Measurements from ENCODE around the gene CTSL.

CTSL gene

GRCh38 chr9:87731321-87731720 is 5.4 kb downstream of the CTSL start:
- Histone ChIP-seq H3K9me3 (ENCODE audit: low read length) (no peaks in the 10 kb centered on the region), H3F3A (ENCODE audit: insufficient read depth, low read length) (no peaks in the 10 kb centered on the region), H3K9ac (ENCODE audit: low read length) (no peak overlapping the region), H3K79me2 (ENCODE audit: insufficient read depth, low read length) (no peaks in the 10 kb centered on the region), H3K36me3 (ENCODE audit: insufficient read depth, low read length) (no peaks in the 10 kb centered on the region), H4K20me1 (ENCODE audit: insufficient read depth, low read length) (no peaks in the 10 kb centered on the region), H3K4me1 (ENCODE audit: insufficient read depth, low read length, severe bottlenecking) (no peaks in the 10 kb centered on the region), H3K27me3 (ENCODE audit: insufficient read depth, low read length) (no peaks in the 10 kb centered on the region), H3K4me3 (ENCODE audit: low read depth, low read length, poor library complexity, severe bottlenecking) (no peak overlapping the region), H2AFZ (ENCODE audit: low read length) (no peak overlapping the region), H3K27ac (ENCODE audit: low read depth, low read length, poor library complexity, severe bottlenecking) (no peak overlapping the region), H3K4me2 (ENCODE audit: low read length) (no peak overlapping the region), H3K9me2 (ENCODE audit: low read depth, low read length) (no peaks in the 10 kb centered on the region)
- TF ChIP-seq CTCF (IDR thresholded peaks at IDR 0.05; ENCODE audit: low read length) (no peak), EZH2 (IDR thresholded peaks at IDR 0.05; ENCODE audit: borderline replicate concordance, low read length) (no peak)

- Histone ChIP-seq H4K20me1 (ENCODE audit: insufficient read depth, low read length) (no peaks in the 10 kb centered on the region), H2AFZ (ENCODE audit: low read length) (no peak overlapping the region), H3K4me2 (ENCODE audit: low read length) (no peak overlapping the region), H3K4me3 (ENCODE audit: low read depth, low read length, poor library complexity, severe bottlenecking) (no peak overlapping the region), H3K79me2 (ENCODE audit: insufficient read depth, low read length) (no peaks in the 10 kb centered on the region), H3K4me1 (ENCODE audit: insufficient read depth, low read length, severe bottlenecking) (no peaks in the 10 kb centered on the region), H3K9me3 (ENCODE audit: low read length) (no peaks in the 10 kb centered on the region), H3K36me3 (ENCODE audit: insufficient read depth, low read length) (no peaks in the 10 kb centered on the region), H3K27me3 (ENCODE audit: insufficient read depth, low read length) (no peaks in the 10 kb centered on the region), H3K9ac (ENCODE audit: low read length) (no peak overlapping the region), H3F3A (ENCODE audit: insufficient read depth, low read length) (no peaks in the 10 kb centered on the region), H3K9me2 (ENCODE audit: low read depth, low read length) (no peaks in the 10 kb centered on the region), H3K27ac (ENCODE audit: low read depth, low read length, poor library complexity, severe bottlenecking) (no peak overlapping the region)
- TF ChIP-seq EZH2 (IDR thresholded peaks at IDR 0.05; ENCODE audit: borderline replicate concordance, low read length) (no peak), CTCF (IDR thresholded peaks at IDR 0.05; ENCODE audit: low read length) (no peak)
Observed at GRCh38 chr9:87732344-87732743, 6.4 kb downstream of the CTSL start.

- Histone ChIP-seq H3K9me2 (ENCODE audit: low read depth, low read length) (no peaks in the 10 kb centered on the region), H3K36me3 (ENCODE audit: insufficient read depth, low read length) (no peaks in the 10 kb centered on the region), H3K4me1 (ENCODE audit: insufficient read depth, low read length, severe bottlenecking) (no peaks in the 10 kb centered on the region), H2AFZ (ENCODE audit: low read length) (no peak overlapping the region), H3F3A (ENCODE audit: insufficient read depth, low read length) (no peaks in the 10 kb centered on the region), H3K4me3 (ENCODE audit: low read depth, low read length, poor library complexity, severe bottlenecking) (no peak overlapping the region), H3K27me3 (ENCODE audit: insufficient read depth, low read length) (no peaks in the 10 kb centered on the region), H3K4me2 (ENCODE audit: low read length) (no peak overlapping the region), H4K20me1 (ENCODE audit: insufficient read depth, low read length) (no peaks in the 10 kb centered on the region), H3K9ac (ENCODE audit: low read length) (no peak overlapping the region), H3K27ac (ENCODE audit: low read depth, low read length, poor library complexity, severe bottlenecking) (no peak overlapping the region), H3K9me3 (ENCODE audit: low read length) (no peaks in the 10 kb centered on the region), H3K79me2 (ENCODE audit: insufficient read depth, low read length) (no peaks in the 10 kb centered on the region)
- TF ChIP-seq CTCF (IDR thresholded peaks at IDR 0.05; ENCODE audit: low read length) (no peak), EZH2 (IDR thresholded peaks at IDR 0.05; ENCODE audit: borderline replicate concordance, low read length) (no peak)
Observed at GRCh38 chr9:87732756-87733155, 6.8 kb downstream of the CTSL start.

All from OCI-LY1 (cell line).